Trophoblast cell (in vitro differentiated cells and primary cell): ENCODE data around the gene B3GNT4.
"Not testable (repeated sequence)": the region's sequence is repeated elsewhere in the genome, so short reads cannot be mapped to it uniquely, and the experiment has no call there.

Experiments used
- DNase-seq, 2 donors: peaks; one replicate each; pipeline ENCODE4 v3.0.0-alpha.2; 2016
- H2AFZ ChIP-seq: 2 replicates; pipeline ENCODE4 v1.6.1; 2013; ENCODE audit warnings: low read length, moderate library complexity, mild to moderate bottlenecking; ENCODE audit not compliant: insufficient read depth, poor library complexity
- H2AK5ac ChIP-seq: 2 replicates; pipeline ENCODE4 v1.6.1; 2013; ENCODE audit warnings: mild to moderate bottlenecking, low read length
- H2BK120ac ChIP-seq: 2 replicates; pipeline ENCODE4 v1.6.1; 2013; ENCODE audit warnings: low read length, mild to moderate bottlenecking, moderate library complexity; ENCODE audit not compliant: insufficient read depth, poor library complexity
- H2BK12ac ChIP-seq: 2 replicates; pipeline ENCODE4 v1.6.1; 2013; ENCODE audit warnings: mild to moderate bottlenecking, low read length, moderate library complexity
- H2BK5ac ChIP-seq: 2 replicates; pipeline ENCODE4 v1.6.1; 2013; ENCODE audit warnings: low read length, low read depth, moderate library complexity, mild to moderate bottlenecking; ENCODE audit not compliant: poor library complexity
- H3K14ac ChIP-seq: 2 replicates; pipeline ENCODE4 v1.6.1; 2013; ENCODE audit warnings: mild to moderate bottlenecking, low read length
- H3K18ac ChIP-seq: 2 replicates; pipeline ENCODE4 v1.6.1; 2013; ENCODE audit warnings: mild to moderate bottlenecking, low read length
- H3K23ac ChIP-seq: 2 replicates; pipeline ENCODE4 v1.6.1; 2013; ENCODE audit warnings: low read length
- H3K27ac ChIP-seq: 2 replicates; pipeline ENCODE4 v1.5.1; 2013; ENCODE audit warnings: low read depth, mild to moderate bottlenecking, inconsistent platforms, low read length, moderate library complexity
- H3K27me3 ChIP-seq: 2 replicates; pipeline ENCODE4 v1.6.1; 2013; ENCODE audit warnings: inconsistent platforms, mild to moderate bottlenecking, low read length, moderate library complexity; ENCODE audit not compliant: insufficient read depth
- H3K36me3 ChIP-seq, 2 experiments: 1 replicate in 1 of 2; 2 replicates in 1 of 2; pipeline ENCODE4 v1.6.1; 2013; ENCODE audit warnings: low read length in 2 of 2, mild to moderate bottlenecking in 2 of 2, moderate library complexity in 1 of 2; ENCODE audit not compliant: insufficient read depth in 2 of 2, control insufficient read depth in 1 of 2
- H3K4ac ChIP-seq: 2 replicates; pipeline ENCODE4 v1.6.1; 2013; ENCODE audit warnings: low read depth, mild to moderate bottlenecking, low read length, moderate library complexity
- H3K4me1 ChIP-seq, 2 experiments: 1 replicate in 1 of 2; 2 replicates in 1 of 2; pipeline ENCODE4 v1.6.1; 2013; ENCODE audit warnings: low read length in 2 of 2, mild to moderate bottlenecking in 2 of 2, moderate library complexity in 1 of 2; ENCODE audit not compliant: insufficient read depth in 2 of 2, control insufficient read depth in 1 of 2
- H3K4me2 ChIP-seq: 2 replicates; pipeline ENCODE4 v1.6.1; 2013; ENCODE audit warnings: inconsistent platforms, mild to moderate bottlenecking, low read length, moderate library complexity
- H3K4me3 ChIP-seq: 2 replicates; pipeline ENCODE4 v1.5.1; 2013; ENCODE audit warnings: mild to moderate bottlenecking, low read depth, low read length, inconsistent platforms
- H3K79me1 ChIP-seq: one replicate; pipeline ENCODE4 v1.6.1; 2013; ENCODE audit warnings: low read length
- H3K79me2 ChIP-seq: 2 replicates; pipeline ENCODE4 v1.6.1; 2013; ENCODE audit warnings: low read length, mild to moderate bottlenecking; ENCODE audit not compliant: control insufficient read depth, insufficient read depth, poor library complexity
- H3K9ac ChIP-seq: 2 replicates; pipeline ENCODE4 v1.6.1; 2013; ENCODE audit warnings: mild to moderate bottlenecking, low read length
- H3K9me3 ChIP-seq: 2 replicates; pipeline ENCODE4 v1.6.1; 2013; ENCODE audit warnings: low read depth, mild to moderate bottlenecking, control low read depth, inconsistent platforms, low read length; ENCODE audit not compliant: insufficient read depth
- H4K12ac ChIP-seq: 2 replicates; pipeline ENCODE4 v1.6.1; 2013; ENCODE audit warnings: low read depth, mild to moderate bottlenecking, low read length, moderate library complexity
- H4K8ac ChIP-seq: 2 replicates; pipeline ENCODE4 v1.6.1; 2013; ENCODE audit warnings: low read depth, mild to moderate bottlenecking, low read length, moderate library complexity
- H4K91ac ChIP-seq: one replicate; pipeline ENCODE4 v1.6.1; 2013; ENCODE audit warnings: low read depth, mild to moderate bottlenecking, low read length, moderate library complexity
- WGBS: extraction: QIAGEN DNeasy Blood & Tissue Kit; methylation state at CpG from one replicate; pipeline ENCODE4 v1.1.7; 2013; ENCODE audit warnings: missing lambda C conversion rate; ENCODE audit not compliant: insufficient read length, insufficient coverage; ENCODE audit errors: extremely low coverage; 5-methylcytosine and 5-hydroxymethylcytosine counted together

Gene B3GNT4

GRCh38 chr12:122201381-122201780 lies 2.1 kb upstream of the B3GNT4 start:
- H3K4me2 ChIP-seq, result no peak overlapping the region
- no peak overlapping the region for H2AK5ac ChIP-seq
- H3K4me1 ChIP-seq, result peaks cover 6 to 10% of the 10 kb centered on the region in 2 experiments
- H4K8ac ChIP-seq, result no peak overlapping the region
- peaks cover 13% of the 10 kb centered on the region for H3K27me3 ChIP-seq
- H3K4ac ChIP-seq, result no peak overlapping the region
- no peak overlapping the region for H4K12ac ChIP-seq
- H3K9ac ChIP-seq, result no peak overlapping the region
- H3K14ac ChIP-seq, result no peak overlapping the region
- H2BK12ac ChIP-seq, result no peak overlapping the region
- H3K4me3 ChIP-seq, result no peak overlapping the region
- H3K36me3 ChIP-seq, result peaks cover 1 to 2% of the 10 kb centered on the region in 2 experiments
- no peak overlapping the region for H2BK5ac ChIP-seq
- H3K27ac ChIP-seq, result no peak overlapping the region
- H2BK120ac ChIP-seq, result no peak overlapping the region
- no peak for DNase-seq
- H3K79me2 ChIP-seq, result no peaks in the 10 kb centered on the region
- H3K9me3 ChIP-seq, result peaks cover 1% of the 10 kb centered on the region
- H3K23ac ChIP-seq, result no peak overlapping the region
- H4K91ac ChIP-seq, result no peak overlapping the region
- WGBS, result no CpG with 5 or more reads among the region's 5 CpGs
- peaks cover 2% of the 10 kb centered on the region for H3K79me1 ChIP-seq
- H2AFZ ChIP-seq, result no peak overlapping the region
- no peak overlapping the region for H3K18ac ChIP-seq

GRCh38 chr12:122202017-122202416 lies 1.5 kb upstream of the B3GNT4 start:
- Histone ChIP-seq H3K9ac (no peak overlapping the region), H3K14ac (no peak overlapping the region), H3K23ac (no peak overlapping the region), H4K8ac (no peak overlapping the region), H2BK120ac (no peak overlapping the region), H4K12ac (no peak overlapping the region), H3K9me3 (peaks cover 1% of the 10 kb centered on the region), H2AK5ac (no peak overlapping the region), H2BK12ac (no peak overlapping the region), H3K27ac (no peak overlapping the region), H3K4me1 (peaks cover 6 to 10% of the 10 kb centered on the region in 2 experiments), H2BK5ac (no peak overlapping the region), H3K27me3 (peaks cover 13% of the 10 kb centered on the region), H3K18ac (no peak overlapping the region), H4K91ac (no peak overlapping the region), H3K79me2 (no peaks in the 10 kb centered on the region), H3K4ac (no peak overlapping the region), H3K4me3 (no peak overlapping the region), H3K36me3 (peaks cover 8% of the 10 kb centered on the region in 2 experiments), H3K79me1 (peaks cover 2% of the 10 kb centered on the region), H3K4me2 (no peak overlapping the region), H2AFZ (no peak overlapping the region)
- no peak for DNase-seq
- WGBS, result no CpG with 5 or more reads among the region's 6 CpGs

GRCh38 chr12:122202811-122203210 lies 698 bp upstream of the B3GNT4 start:
- H3K4me1 ChIP-seq, result peaks cover 6 to 10% of the 10 kb centered on the region in 2 experiments
- H2BK5ac ChIP-seq, result not testable (repeated sequence)
- no CpG with 5 or more reads among the region's 19 CpGs for WGBS

GRCh38 chr12:122204167-122205052 lies 901 bp downstream of the B3GNT4 start:
- no CpG with 5 or more reads among the region's 71 CpGs for WGBS

More at GRCh38 chr12:122202811-122203210, 698 bp upstream of the B3GNT4 start:
- not testable (repeated sequence) for H2BK12ac ChIP-seq, H2BK120ac ChIP-seq, H3K4me3 ChIP-seq, H4K91ac ChIP-seq, H3K27ac ChIP-seq, H3K9me3 ChIP-seq, H3K79me1 ChIP-seq, H3K79me2 ChIP-seq, H4K8ac ChIP-seq, H3K18ac ChIP-seq, H3K9ac ChIP-seq, H2AK5ac ChIP-seq, H3K4ac ChIP-seq, H4K12ac ChIP-seq, DNase-seq, H3K14ac ChIP-seq, H3K23ac ChIP-seq
- peaks cover 13% of the 10 kb centered on the region for H3K27me3 ChIP-seq
- H2AFZ ChIP-seq, result peak overlapping the region; percentile 84
- peaks cover 13 to 15% of the 10 kb centered on the region in 2 experiments for H3K36me3 ChIP-seq
- peak overlapping the region; percentile 65 for H3K4me2 ChIP-seq

More at GRCh38 chr12:122204167-122205052, 901 bp downstream of the B3GNT4 start:
- Histone ChIP-seq H3K9ac (no peak overlapping the region), H2AFZ (peak overlapping the region; percentile 66), H3K79me2 (no peaks in the 10 kb centered on the region), H4K8ac (no peak overlapping the region), H3K79me1 (peaks cover 2% of the 10 kb centered on the region), H3K9me3 (peaks cover 1% of the 10 kb centered on the region), H3K36me3 (peaks cover 22 to 29% of the 10 kb centered on the region in 2 experiments), H2BK120ac (no peak overlapping the region), H2BK5ac (no peak overlapping the region), H3K14ac (no peak overlapping the region), H4K91ac (no peak overlapping the region), H3K4ac (no peak overlapping the region), H2AK5ac (no peak overlapping the region), H3K27me3 (peaks cover 13% of the 10 kb centered on the region), H3K4me1 (peaks cover 6 to 10% of the 10 kb centered on the region in 2 experiments), H2BK12ac (no peak overlapping the region), H3K27ac (no peak overlapping the region), H3K4me2 (peak overlapping the region; percentile 65), H3K4me3 (peak overlapping the region; percentile 57), H3K23ac (no peak overlapping the region), H3K18ac (no peak overlapping the region), H4K12ac (no peak overlapping the region)
- DNase-seq, result no peak
